HG02642 (cell line): Measurements from ENCODE around the gene CARMIL1.

Experiments used
- ATAC-seq: cut with Tn5 transposase; IDR thresholded peaks from one replicate; pipeline ENCODE4 v1.9.1; 2021; ENCODE audit warnings: mild to moderate bottlenecking; ENCODE audit not compliant: unreplicated experiment, poor library complexity

Gene CARMIL1

DNA sequence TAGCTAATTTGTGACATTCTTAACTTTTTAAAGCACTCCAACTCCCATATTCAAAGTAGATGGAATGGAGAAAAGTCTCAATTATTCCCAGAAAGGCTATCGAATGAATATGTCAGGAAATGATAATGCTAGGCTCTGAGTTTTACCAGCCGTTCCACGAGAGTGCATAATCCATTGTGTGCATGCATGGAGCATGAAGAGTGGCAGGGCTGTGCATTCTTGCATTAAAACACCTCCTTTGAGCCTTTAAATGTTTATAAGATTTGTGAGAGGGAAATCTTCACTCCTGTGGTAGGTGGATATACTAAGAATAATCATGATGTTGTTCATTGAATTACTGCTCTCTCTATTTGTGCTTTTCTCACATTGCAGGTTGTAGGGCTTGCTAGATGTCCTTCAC, 178.3 kb downstream of the CARMIL1 start:
- ATAC-seq: no peak

DNA sequence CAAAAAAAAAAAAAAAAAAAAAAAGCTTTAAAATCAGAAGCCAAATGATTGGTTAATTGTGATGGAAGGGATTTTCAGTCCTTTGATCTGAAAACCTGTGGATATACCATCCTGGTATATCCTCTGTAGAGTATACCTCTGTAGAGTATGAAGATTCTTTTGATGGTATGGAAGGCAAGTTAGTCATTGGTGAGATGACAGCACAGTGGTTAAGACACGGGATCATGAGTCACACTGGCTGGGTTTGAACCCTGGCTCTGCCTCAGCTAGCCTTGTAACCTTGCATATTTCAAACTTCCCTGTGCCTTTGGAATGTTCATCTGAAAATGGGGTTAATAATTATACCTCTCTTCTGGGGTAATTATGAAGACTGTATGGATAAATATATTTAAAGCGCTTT, 179.3 kb downstream of the CARMIL1 start:
- ATAC-seq: no peak

DNA sequence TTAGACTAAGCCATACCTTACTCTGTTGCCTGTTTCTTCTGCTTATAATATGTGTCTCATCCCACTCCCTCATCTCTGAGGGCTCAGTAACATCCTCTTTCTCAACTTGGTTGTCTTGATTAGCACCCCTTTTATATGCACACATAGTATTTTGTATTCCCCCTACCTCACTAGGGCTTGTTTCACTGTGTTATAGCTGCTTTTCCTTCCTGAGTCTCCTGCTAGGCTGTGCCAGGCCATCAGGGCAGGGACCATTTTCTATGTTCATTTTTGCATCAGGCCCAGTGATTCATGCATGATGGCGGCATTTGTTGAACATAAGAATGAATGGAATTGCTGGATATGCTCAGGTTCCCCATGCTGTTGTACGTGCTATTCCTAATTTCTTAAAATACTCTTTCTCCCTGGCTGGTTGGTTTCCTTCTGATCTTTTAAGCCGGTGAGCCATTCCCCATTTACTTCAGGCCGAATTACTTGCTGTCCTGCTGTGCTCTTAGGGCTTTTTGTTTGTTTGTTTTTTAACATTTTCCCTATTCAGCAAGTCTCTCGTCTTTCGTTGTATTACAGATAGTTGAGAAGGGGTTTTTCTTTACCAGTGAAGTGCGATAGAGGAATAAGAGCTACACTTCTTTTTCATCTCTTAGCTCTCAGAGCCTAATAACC, 183.2 kb downstream of the CARMIL1 start:
- ATAC-seq: no peak

DNA sequence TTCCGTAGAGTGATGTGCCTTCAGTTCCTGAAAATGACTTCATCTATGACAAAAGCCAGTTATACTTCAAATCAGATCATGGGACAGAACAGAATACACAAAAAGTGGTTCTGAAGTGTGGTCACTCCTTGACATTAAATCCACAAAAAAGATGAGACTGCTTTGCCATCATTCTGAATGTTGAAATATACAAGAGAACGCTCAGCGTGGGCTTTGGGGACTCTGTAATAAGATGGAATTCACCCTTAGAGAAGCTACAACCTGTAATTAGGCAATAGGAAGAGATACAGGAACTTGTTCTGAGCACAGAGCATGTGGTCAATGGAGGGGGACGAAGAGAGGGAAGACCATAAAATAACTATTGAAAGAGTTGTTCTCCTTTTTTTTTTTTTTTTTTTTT, 184.3 kb downstream of the CARMIL1 start:
- no peak for ATAC-seq

DNA sequence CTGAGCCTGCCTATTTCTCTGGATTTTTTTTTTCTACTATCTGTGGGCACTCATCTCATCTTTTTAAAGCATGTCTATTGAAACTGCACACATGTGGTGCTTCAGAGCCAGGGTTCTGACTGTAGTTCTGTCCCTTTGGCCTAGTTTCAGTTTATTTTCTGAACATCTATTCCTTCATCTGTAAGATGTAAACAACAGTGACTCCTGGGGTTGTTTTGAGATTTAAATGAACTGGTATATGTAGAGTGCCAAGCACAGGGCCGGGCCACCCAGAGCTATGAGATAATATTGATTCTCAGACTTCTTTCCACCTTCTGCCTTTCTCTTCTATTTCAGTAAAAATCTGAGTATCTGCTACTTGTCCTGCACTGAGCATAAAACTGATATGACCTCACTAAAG, 185.1 kb downstream of the CARMIL1 start:
- no peak for ATAC-seq

DNA sequence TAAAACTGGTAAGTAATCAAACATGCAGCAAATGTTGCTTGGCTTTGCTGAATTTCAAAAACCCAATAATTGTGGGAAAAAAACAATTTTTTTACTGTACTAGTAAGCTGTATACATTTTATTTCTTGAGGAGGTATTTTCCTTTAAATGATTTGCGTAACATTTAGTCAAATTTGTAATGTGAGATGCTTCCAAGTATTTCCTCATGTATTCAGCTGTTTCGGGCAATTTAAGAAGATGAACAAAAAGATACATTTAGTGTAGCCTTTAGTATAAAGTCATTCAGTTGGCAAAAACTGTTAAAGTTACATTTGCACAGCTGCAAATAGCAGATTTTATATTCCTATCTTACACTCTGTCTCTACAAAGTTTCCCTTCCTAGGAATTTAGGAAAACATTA, 186.8 kb downstream of the CARMIL1 start:
- no peak for ATAC-seq

DNA sequence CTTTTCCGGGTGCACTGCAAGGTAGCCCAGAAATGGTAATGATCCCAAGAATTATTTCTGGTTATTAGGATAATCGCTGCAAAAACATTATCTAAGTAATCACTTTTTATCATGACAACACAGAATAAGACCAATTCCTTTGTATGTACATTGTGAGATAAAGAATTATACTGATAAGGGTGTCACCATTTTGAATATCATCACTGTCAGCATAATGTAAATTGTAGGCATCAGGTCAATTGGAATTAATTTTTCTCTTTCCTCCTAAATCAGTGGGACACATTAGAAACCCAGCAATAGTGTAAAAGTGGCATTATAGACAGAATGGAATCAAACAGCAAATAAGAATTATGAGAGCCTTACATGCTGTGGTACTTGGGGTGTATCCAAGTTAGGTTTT, 189.7 kb downstream of the CARMIL1 start:
- ATAC-seq: no peak

DNA sequence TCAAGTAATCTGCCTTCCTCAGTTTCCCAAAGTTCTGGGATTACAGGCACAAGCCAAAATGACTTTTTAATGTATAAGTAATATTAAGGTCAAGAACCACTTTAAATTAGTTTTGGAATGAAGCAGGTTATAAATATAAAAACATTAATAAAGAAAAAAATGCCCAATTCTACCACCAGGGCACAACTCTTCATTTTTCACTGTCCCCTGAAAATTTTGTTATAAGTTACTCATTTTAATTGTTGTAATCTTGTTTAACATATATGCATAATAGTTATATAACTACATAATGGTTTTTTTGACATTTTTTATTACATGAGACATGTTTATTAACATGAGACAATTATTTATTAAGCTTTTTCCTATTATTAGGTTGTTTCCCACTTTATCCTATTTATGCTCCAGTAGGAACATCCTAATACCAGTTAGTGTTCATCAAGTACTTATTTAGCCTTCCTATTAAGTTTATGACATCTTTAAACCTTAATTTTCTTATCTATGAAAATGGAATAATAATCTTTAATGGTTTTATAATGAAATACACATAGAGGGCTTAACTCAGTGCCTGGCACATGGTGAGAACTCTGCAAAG, 190.7 kb downstream of the CARMIL1 start:
- no peak for ATAC-seq

DNA sequence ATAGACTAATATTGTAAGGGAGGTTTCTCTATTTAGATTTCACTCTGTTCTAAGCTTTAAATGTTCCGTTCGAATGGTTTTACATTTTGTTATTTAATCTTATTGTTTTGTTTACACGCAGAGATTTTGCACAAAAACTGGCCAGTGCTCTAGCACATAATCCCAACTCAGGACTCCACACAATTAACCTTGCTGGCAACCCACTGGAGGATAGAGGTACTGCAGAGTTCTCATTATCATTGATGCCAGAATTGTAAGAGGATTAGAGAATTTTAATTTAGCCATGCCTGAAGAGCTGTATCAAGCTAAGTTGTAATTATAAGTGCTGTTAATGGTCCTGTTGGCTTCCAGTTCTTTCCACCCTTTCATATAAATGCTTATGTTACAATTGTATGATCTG, 193.1 kb downstream of the CARMIL1 start:
- no peak for ATAC-seq

DNA sequence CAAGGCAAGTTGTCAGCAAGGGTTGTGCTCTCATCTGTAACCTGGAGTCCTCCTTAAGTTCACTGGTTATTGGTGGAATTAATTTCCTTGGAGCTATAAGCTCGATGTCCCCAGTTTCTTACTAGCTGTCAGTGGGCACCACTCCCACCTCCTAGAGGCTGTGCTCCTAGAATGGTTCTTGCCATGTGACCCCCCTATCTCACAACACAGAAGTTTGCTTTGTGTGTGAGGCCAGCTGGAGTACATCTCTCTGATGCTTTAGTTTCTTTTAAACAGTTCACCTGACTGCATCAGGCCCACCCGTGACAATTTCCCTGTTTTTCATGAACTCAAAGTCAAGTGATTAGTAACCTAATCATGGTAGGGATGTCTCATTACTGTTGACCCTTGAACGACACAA, 193.7 kb downstream of the CARMIL1 start:
- no peak for ATAC-seq

DNA sequence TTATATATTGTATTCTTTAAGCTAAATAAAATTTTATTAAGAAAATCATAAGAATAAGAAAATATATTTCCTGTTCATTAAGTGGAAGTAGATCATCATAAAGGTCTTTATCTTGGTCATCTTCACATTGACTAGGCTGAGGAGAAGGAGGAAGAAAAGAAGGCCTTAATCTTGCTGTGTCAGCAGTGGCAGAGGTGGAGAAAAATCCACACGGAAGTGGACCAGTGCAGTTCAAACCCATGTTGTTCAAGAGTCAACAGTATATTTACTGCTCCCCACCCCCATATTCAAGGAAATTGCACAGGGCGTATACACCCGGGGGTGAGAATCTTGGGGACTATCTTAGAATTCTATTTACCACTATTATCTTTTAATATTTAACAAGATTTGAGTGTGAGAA, 194.3 kb downstream of the CARMIL1 start:
- ATAC-seq: no peak

DNA sequence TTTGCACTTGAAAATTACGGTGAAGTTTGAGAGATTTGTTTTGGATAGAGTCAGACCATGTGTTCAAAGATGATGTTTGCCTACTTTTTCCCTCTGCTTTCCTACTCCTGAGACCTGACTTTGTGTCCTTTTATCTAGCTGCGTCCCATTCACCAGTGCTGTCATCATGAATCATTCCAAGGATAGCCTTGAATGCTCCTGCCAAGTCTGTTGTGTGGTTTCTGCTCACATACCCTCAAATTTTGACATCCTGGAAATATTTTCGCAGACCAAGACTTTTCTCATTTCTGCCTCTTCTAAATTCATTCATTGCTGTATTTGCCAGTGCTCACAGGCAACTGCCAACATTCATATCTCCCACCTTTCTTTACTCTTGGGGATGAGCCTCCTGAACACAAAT, 197.0 kb downstream of the CARMIL1 start:
- ATAC-seq: no peak

DNA sequence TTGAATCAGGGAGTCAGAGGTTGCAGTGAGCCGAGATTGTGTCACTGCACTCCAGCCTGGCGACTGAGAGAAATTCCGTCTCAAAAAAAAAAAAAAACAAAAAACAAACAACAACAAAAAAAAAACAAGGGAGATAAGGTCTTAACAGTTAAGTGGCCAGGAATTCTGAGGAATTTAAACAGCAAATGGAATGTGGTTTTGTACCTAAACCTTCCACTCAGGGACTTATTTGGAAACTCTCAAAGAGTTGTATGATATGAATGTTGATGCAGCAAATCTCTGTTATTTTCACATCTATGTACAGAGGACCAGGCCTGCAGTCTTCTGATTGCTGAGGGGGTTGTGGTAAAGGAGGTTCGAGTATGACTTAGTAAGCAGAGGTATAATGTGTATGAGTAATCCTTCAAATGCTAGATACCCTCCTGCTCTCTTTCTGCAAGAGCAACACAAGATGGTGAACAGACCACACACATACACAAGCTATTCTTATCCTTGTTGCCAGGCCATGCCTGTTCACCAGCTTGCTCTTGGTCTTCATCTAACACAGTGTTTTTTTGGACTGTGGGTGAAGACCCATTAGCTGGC, 197.9 kb downstream of the CARMIL1 start:
- ATAC-seq: no peak

DNA sequence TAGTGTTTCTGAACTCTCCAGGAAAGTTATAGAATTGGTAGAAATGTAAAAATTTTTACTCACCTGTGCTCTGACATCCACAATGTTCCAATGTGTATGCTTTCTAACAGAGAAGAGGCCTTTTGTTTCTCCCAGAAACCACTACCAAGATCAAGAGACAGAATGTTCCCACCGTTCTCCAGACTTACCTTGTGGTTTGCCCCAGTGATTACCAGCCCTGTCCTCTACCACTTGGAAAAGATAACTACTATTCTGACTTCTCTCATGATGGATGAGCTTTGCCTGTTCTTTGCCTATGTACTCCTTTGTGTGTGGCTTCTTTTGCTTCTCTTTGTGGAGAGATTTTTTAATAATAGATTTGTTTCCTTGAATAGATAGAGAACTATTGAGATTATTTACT, 199.8 kb downstream of the CARMIL1 start:
- no peak for ATAC-seq

DNA sequence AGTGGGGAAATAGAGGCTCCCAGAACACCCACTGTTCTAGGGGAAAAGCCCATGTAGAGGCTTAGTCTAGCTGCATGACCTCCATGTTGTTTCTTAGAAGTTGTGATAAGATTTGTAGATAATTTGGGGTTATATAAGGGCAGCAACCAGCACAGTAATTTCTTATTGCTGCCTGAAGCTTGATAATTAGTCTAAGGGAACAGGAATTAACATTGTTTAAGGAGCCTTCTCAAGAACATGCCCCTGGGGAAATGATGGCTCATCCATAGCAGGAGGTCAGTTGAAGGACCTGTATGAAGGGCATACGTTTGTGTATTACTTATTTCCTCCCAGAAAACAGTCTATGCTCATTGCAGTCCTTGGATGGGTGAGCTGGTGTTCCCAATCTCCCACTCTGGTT, 202.1 kb downstream of the CARMIL1 start:
- no peak for ATAC-seq

DNA sequence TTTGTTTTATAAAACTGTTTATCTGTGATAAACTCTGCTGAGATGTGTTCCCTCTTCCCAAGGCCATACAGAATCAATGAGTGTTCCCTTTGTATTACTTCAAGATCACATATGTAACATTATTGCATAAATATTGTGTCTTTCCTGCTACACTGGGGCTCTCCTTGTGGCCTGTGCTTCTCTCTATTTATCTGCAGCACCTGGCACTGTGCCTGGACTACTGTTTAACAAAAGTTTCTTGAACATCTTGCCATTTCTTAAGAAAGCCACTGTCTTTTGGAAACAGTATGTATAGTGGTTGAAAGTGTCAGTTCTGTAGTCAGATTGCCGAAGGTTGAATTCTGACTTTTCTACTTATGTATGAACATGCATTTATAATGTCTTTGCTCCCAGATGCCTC, 203.8 kb downstream of the CARMIL1 start:
- no peak for ATAC-seq

DNA sequence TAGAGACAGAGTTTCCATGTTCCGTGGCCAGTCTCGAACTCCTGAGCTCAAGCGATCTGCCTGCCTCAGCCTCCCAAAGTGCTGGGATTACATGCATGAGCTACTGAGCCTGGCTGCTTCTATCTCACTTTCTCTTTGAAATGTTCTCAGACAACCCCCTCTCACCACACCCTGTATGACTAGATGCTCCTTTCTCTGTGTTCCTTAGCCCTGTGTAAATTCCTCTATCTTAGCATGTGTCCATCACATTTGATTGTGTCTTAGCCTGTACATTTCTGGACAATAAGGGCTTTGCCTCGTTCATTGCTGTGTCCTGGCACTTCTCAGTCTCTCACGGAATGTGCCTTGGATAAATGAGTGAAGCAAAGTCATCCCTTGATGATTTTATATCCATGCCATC, 204.8 kb downstream of the CARMIL1 start:
- no peak for ATAC-seq

DNA sequence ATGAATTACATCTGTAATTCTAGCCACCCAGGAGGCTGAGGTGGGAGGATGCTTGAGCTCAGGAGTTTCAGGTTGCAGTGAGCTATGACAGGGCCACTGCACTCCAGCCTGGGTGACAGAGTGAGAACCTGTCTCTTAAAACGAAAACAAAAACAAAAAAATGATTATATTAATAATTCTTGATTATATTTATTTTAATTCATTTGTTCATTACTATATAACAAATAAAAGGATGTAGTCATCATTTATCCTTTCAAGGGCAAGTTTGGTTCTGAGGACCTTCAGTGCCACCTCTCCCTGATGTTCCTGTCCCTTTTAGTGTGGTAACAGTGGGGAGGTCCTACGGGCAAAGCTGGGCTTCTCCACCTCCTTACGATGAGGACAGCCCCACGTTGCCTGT, 205.7 kb downstream of the CARMIL1 start:
- no peak for ATAC-seq

DNA sequence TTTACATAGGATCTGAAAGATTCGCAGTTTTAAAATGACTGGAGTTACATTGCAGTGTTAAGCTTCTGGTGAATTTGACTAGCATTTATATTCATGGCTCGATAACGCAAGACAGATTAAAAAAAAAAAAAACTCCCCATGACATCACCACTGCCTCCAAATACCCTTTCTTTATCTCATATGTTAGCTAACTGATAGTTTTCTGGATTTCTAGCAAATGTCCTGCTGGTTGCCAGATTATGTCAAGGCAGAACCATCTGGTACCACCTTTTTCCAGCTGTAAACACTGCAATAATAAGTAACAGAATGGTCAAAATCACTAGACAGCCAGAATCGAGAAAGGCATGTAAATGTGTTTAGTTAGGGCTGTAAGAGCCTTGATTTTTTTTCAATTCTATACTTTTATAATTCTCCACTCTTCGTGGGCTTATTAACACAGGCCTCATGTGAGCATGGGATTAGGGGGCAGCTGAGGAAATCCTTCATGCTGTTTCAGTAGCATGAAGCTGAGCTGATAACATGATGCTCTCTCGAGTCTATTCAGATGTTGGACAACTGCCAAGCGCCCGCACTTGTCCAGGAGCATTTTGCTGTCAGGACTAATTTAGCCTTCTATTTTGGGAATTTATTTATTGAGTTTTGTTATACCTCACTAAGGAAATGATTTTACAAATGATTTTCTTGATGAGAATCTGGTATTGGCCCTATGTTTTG, 206.8 kb downstream of the CARMIL1 start:
- ATAC-seq: no peak

DNA sequence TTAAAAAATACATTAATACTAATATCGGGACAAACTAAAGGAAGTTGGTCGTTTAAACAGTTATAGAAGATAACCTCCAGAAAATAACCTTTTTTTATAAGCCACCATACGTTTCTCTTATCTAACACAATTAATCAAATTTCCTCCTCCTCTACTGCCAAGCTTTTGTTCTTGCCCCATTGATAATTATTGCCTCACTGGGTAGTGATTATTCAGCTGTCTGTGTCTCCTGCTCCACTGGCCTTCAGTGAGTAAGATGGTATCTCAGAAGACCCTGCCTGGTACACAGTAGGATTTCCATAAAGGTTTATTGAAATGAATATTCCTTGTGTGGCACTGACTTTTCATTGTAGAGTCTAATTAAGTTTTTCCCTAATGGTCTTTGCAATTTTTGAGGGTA, 207.4 kb downstream of the CARMIL1 start:
- no peak for ATAC-seq

DNA sequence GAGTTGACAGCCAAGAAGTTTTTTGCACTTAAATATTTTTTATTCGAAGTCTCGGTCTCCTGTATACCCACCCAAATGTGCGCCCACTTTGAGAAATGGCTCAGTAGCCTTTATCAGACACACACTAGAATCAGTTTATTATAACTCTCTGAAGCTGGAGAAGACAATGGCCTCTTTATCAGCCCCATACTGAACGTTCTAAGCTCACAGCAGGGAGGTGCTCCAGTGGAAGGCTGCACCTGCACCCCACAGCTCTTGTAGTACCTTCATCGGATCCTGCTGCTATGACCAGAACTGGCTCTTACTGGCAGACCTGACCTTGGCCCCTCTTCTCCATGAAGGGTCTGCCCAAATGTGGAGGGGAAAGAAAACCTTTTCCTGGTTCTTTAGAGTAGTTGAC, 207.8 kb downstream of the CARMIL1 start:
- no peak for ATAC-seq

DNA sequence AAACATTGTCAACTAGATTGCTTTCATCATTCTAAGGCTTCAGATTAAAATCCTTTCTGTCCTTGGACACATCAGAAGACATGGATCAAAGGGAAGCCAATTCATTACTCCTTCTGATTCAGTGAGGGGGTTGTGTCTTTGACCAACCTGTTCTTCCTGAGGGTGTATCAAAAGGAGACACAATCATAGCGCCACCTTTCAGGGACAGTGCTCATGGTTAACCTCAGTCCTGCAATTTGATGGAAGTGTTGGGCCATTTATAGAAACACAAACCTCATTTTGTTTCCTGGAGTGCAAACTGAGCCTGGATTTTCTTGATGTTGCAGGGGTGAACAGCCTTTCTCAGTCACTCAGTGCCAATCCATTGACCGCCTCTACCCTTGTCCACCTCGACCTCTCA, 209.0 kb downstream of the CARMIL1 start:
- no peak for ATAC-seq
